ENCODE results near the gene MCM10. TPM values are rescaled to one million over a fixed set of nuclear protein-coding genes. Genes with fewer than 3 reads are reported as not detected.

MCM10 gene
- total and polyA plus RNA-seq, 7 donors = 0.14 to 3.2 (median 0.83) TPM; not detected in 2

DNA sequence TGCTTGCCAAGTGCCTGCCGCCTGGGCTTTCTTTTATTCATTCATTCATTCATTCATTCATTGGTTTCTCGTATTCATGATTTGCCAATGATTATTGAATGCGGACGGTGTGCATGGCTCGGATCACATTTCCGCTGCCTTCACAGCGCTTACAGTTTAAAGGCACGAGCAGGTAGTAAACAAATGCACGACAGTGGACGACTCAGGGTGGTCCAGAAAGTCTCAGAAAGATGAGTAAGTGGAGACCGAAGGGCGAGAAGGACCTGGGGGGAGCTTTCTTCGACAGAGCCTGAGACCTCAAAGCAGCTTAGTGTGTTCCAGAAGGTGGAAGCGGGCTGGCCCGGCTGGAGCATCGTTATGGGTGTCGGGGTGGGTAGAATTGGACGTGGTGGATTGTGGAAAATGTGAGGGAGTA, 506 bp downstream of the MCM10 start:
- Histone ChIP-seq H3K9me3 (no peaks in the 10 kb centered on the region), H3K4me3 (peak overlapping the region in 3 of 4 donors; percentile 36 to 50 (median 46)), H3K27ac (peak overlapping the region in 1 of 4 donors; percentile 28), H3K27me3 (no peaks in the 10 kb centered on the region), H3K36me3 (no peaks in the 10 kb centered on the region), H3K4me1 (peaks cover 0 to 15% (median 14%) of the 10 kb centered on the region in 4 donors)
- intact Hi-C loops (cut with DNase I) = loop anchor here (1.0 to 2.0 kb wide), 3 partner anchors 140 to 367 kb away; partner anchors contain the start of gene BEND7
- DNase-seq = no peak
- TF ChIP-seq POLR2A (IDR thresholded peaks at IDR 0.05) (no peak), POLR2AphosphoS5 (IDR thresholded peaks at IDR 0.05) (no peak), EP300 (IDR thresholded peaks at IDR 0.05) (no peak)
- TF ChIP-seq, protein P1, sequence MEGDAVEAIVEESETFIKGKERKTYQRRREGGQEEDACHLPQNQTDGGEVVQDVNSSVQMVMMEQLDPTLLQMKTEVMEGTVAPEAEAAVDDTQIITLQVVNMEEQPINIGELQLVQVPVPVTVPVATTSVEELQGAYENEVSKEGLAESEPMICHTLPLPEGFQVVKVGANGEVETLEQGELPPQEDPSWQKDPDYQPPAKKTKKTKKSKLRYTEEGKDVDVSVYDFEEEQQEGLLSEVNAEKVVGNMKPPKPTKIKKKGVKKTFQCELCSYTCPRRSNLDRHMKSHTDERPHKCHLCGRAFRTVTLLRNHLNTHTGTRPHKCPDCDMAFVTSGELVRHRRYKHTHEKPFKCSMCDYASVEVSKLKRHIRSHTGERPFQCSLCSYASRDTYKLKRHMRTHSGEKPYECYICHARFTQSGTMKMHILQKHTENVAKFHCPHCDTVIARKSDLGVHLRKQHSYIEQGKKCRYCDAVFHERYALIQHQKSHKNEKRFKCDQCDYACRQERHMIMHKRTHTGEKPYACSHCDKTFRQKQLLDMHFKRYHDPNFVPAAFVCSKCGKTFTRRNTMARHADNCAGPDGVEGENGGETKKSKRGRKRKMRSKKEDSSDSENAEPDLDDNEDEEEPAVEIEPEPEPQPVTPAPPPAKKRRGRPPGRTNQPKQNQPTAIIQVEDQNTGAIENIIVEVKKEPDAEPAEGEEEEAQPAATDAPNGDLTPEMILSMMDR (IDR thresholded peaks at IDR 0.05) = no peak
- WGBS, 2 donors = 5 to 6% methylated on average over 18 of the region's 18 CpGs

DNA sequence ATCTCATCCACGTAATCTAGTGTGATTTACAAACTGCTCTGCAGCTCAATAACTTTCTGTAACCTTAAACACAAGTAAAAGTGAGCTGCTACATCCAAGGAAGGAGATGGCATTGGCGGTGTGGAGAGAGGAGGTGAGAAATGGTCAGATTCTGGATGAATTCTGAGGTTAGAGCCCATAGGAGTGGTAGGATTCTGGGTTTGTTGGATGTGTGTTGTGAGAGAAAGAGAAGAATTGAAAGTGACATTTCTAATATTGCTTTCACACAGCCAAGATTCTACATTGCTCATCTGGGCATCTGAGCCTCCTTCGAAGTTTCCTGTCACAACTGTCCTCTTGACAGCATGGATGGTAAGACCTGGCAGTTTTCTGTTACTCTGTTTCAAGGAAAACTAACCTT, 2.5 kb downstream of the MCM10 start:
- no peak for DNase-seq
- TF ChIP-seq EP300 (IDR thresholded peaks at IDR 0.05) (no peak), POLR2AphosphoS5 (IDR thresholded peaks at IDR 0.05) (no peak), POLR2A (IDR thresholded peaks at IDR 0.05) (no peak)
- TF ChIP-seq, protein P1 (IDR thresholded peaks at IDR 0.05) = no peak
- no peaks in the 10 kb centered on the region for H3K27me3 ChIP-seq
- no peak overlapping the region for H3K27ac ChIP-seq
- peaks cover 0 to 15% (median 14%) of the 10 kb centered on the region in 4 donors for H3K4me1 ChIP-seq
- intact Hi-C loops (cut with DNase I) = no loop called here
- no peaks in the 10 kb centered on the region for H3K9me3 ChIP-seq
- 92 to 94% methylated on average over 3 of the region's 3 CpGs for WGBS, 2 donors
- no peak overlapping the region for H3K4me3 ChIP-seq
- H3K36me3 ChIP-seq = no peaks in the 10 kb centered on the region

DNA sequence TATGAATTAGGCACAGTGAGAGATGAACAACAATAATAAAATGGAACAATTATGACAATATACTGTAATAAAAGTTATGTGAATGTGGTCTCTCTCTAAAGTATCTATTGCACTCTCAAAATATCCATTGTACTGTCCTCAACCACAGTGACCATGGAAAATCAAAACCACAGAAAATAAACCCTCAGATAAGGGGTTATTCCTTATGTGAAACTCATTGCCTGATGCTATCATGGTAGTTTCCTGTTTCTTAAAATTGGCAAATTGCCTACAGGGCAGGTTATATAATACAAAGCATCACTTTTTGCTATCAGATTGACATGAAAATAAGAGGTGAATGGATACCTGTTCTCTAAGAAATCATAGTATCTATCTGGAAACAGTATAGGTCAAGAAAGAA, 3.8 kb downstream of the MCM10 start:
- H3K4me1 ChIP-seq = peaks cover 0 to 15% (median 14%) of the 10 kb centered on the region in 4 donors
- no peak for DNase-seq
- no peak overlapping the region for H3K27ac ChIP-seq
- H3K36me3 ChIP-seq = no peaks in the 10 kb centered on the region
- TF ChIP-seq POLR2AphosphoS5 (IDR thresholded peaks at IDR 0.05) (no peak), POLR2A (IDR thresholded peaks at IDR 0.05) (no peak), EP300 (IDR thresholded peaks at IDR 0.05) (no peak)
- TF ChIP-seq, protein P1 (IDR thresholded peaks at IDR 0.05) = no peak
- H3K9me3 ChIP-seq = no peaks in the 10 kb centered on the region
- no peak overlapping the region for H3K4me3 ChIP-seq
- intact Hi-C loops (cut with DNase I) = no loop called here
- H3K27me3 ChIP-seq = no peaks in the 10 kb centered on the region

DNA sequence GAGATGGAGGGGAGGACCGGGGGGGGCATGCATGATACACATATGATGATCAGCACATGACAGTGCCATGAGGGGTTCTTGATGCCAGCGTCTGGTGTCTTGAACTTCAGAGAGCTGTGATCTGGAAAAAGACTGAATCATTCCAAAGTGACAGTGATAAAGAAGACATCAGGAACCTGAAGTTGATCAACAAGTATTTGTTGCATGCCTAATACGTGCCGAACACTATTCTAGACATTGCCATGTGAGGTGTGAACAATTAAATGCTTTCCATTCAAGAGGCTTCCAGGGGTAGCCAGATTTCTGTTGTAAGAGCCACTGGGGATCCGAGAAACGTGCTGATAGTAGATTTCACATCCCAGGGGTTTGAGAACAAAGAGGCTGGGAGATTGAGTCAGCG, 6.2 kb downstream of the MCM10 start:
- 90 to 96% methylated on average over 7 of the region's 7 CpGs for WGBS, 2 donors
- TF ChIP-seq POLR2AphosphoS5 (IDR thresholded peaks at IDR 0.05) (no peak), EP300 (IDR thresholded peaks at IDR 0.05) (no peak), POLR2A (IDR thresholded peaks at IDR 0.05) (no peak)
- TF ChIP-seq, protein P1 (IDR thresholded peaks at IDR 0.05) = no peak
- Histone ChIP-seq H3K4me3 (no peak overlapping the region), H3K27me3 (no peaks in the 10 kb centered on the region), H3K27ac (no peak overlapping the region), H3K4me1 (no peaks in the 10 kb centered on the region), H3K36me3 (no peaks in the 10 kb centered on the region), H3K9me3 (no peaks in the 10 kb centered on the region)
- intact Hi-C loops (cut with DNase I) = no loop called here
- no peak for DNase-seq

DNA sequence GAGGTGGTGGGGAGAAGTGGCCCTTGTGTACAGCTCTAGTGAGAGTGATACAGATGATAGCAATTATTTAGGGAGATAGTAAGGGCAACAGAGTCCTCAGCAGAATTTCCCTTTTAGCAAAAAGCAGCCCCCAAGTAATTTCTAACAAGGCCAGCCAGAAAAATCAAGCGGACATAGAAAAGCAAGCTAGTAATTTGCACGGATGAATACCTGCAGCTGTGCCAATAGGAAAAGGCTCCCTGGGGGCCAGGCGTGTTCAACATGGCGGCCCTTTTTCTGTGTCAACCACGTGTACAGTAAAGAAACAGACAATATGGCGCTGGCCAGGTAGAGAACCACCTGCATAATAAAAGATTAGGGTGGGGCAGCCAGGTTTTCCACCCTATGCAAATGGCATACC, 7.4 kb downstream of the MCM10 start:
- Histone ChIP-seq H3K4me3 (no peak overlapping the region), H3K27ac (no peak overlapping the region), H3K4me1 (no peaks in the 10 kb centered on the region), H3K9me3 (no peaks in the 10 kb centered on the region), H3K27me3 (no peaks in the 10 kb centered on the region), H3K36me3 (no peaks in the 10 kb centered on the region)
- WGBS, 2 donors = 91 to 94% methylated on average over 6 of the region's 6 CpGs
- intact Hi-C loops (cut with DNase I) = no loop called here
- no peak for DNase-seq
- TF ChIP-seq EP300 (IDR thresholded peaks at IDR 0.05) = no peak
- TF ChIP-seq POLR2AphosphoS5 (IDR thresholded peaks at IDR 0.05) = no peak
- TF ChIP-seq, protein P1 (IDR thresholded peaks at IDR 0.05) = no peak
